SIG-M5 treated with dmso at 0.1 percent for 504 hours (cell line): ENCODE measurements around the gene UPP1.
"Not testable (repeated sequence)": the region's sequence is repeated elsewhere in the genome, so short reads cannot be mapped to it uniquely, and the experiment has no call there.

ENCODE experiments used
- DNase-seq: peaks from one replicate; lab custom pipeline; 2025; ENCODE audit not compliant: unreplicated experiment; lab: John Stamatoyannopoulos, UW

Gene UPP1

GRCh38 chr7:48110868-48111267 is 21.8 kb downstream of the UPP1 start:
- no peak for DNase-seq

- DNase-seq: no peak
These were observed 22.5 kb downstream of the UPP1 start for GRCh38 chr7:48111596-48111995.

- no peak for DNase-seq
These were observed 23.5 kb downstream of the UPP1 start for GRCh38 chr7:48112401-48113165.

- DNase-seq: no peak
These were observed 24.2 kb downstream of the UPP1 start for GRCh38 chr7:48113275-48113674.

- no peak for DNase-seq
These were observed 25.1 kb downstream of the UPP1 start for GRCh38 chr7:48114115-48114514.

- no peak for DNase-seq
These were observed 25.5 kb downstream of the UPP1 start for GRCh38 chr7:48114589-48114988.

GRCh38 chr7:48116043-48116442 is 27.0 kb downstream of the UPP1 start:
- no peak for DNase-seq

GRCh38 chr7:48118041-48118440 is 29.0 kb downstream of the UPP1 start:
- no peak for DNase-seq

- not testable (repeated sequence) for DNase-seq
These were observed 31.5 kb downstream of the UPP1 start for GRCh38 chr7:48120536-48120935.

GRCh38 chr7:48126037-48126436 is 37.0 kb downstream of the UPP1 start:
- no peak for DNase-seq

GRCh38 chr7:48130658-48131108 is 41.6 kb downstream of the UPP1 start:
- no peak for DNase-seq

GRCh38 chr7:48132792-48133191 is 43.7 kb downstream of the UPP1 start:
- DNase-seq: no peak

- DNase-seq: no peak
These were observed 50.4 kb downstream of the UPP1 start for GRCh38 chr7:48139459-48139858.

GRCh38 chr7:48140001-48140681 is 51.1 kb downstream of the UPP1 start:
- peak; percentile 6 for DNase-seq

- DNase-seq: no peak
These were observed 52.5 kb downstream of the UPP1 start for GRCh38 chr7:48141521-48141920.

- DNase-seq: no peak
These were observed 55.3 kb downstream of the UPP1 start for GRCh38 chr7:48144291-48144768.

GRCh38 chr7:48147078-48147591 is 58.1 kb downstream of the UPP1 start:
- DNase-seq: no peak

GRCh38 chr7:48147690-48148089 is 58.6 kb downstream of the UPP1 start:
- DNase-seq: not testable (repeated sequence)

- DNase-seq: no peak
These were observed 59.2 kb downstream of the UPP1 start for GRCh38 chr7:48148311-48148710.

- no peak for DNase-seq
These were observed 60.0 kb downstream of the UPP1 start for GRCh38 chr7:48149058-48149457.

- no peak for DNase-seq
These were observed 61.0 kb downstream of the UPP1 start for GRCh38 chr7:48150086-48150485.

GRCh38 chr7:48154792-48155413 is 65.8 kb downstream of the UPP1 start:
- DNase-seq: peak; percentile 53
